ENCODE results near the gene ZNF775. TPM values are rescaled to one million over a fixed set of nuclear protein-coding genes. Genes with fewer than 3 reads are reported as not detected.

Gene ZNF775
- total RNA-seq, 1 donor from 2014 or later, result 16.5 TPM

DNA sequence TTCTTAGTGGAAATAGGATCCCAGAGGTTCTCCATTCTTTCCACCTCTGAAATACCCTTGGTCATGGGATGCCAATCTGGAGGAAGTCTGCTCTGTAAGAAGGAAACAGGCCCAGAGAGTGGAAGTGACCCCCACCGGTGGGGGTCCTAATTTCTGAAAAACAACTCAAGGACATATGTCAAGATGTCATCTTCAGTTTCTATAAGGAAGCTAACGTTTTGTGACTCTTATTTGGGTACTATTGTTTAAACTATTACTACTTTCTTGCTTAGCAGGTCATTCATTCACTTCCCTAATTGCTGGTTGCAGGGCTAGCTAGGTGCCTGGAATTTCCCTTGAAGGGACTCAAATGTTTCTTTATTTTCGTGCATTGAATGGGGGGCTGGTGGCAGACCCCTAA, 1.9 kb upstream of the ZNF775 start:
- no peaks in the 10 kb centered on the region for H3K9me3 Mint-ChIP-seq
- TF ChIP-seq, protein P1, sequence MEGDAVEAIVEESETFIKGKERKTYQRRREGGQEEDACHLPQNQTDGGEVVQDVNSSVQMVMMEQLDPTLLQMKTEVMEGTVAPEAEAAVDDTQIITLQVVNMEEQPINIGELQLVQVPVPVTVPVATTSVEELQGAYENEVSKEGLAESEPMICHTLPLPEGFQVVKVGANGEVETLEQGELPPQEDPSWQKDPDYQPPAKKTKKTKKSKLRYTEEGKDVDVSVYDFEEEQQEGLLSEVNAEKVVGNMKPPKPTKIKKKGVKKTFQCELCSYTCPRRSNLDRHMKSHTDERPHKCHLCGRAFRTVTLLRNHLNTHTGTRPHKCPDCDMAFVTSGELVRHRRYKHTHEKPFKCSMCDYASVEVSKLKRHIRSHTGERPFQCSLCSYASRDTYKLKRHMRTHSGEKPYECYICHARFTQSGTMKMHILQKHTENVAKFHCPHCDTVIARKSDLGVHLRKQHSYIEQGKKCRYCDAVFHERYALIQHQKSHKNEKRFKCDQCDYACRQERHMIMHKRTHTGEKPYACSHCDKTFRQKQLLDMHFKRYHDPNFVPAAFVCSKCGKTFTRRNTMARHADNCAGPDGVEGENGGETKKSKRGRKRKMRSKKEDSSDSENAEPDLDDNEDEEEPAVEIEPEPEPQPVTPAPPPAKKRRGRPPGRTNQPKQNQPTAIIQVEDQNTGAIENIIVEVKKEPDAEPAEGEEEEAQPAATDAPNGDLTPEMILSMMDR (conservative IDR thresholded peaks at IDR 0.05), result no peak
- H3K27ac Mint-ChIP-seq (ENCODE audit: unreplicated experiment), result peak overlapping the region; percentile 96
- peaks cover 59% of the 10 kb centered on the region for H3K4me1 Mint-ChIP-seq
- peaks cover 9% of the 10 kb centered on the region for H3K36me3 Mint-ChIP-seq (ENCODE audit: low read depth)
- H3K27me3 Mint-ChIP-seq (ENCODE audit: low read depth), result no peaks in the 10 kb centered on the region
- peak overlapping the region; percentile 89 for H3K4me3 Mint-ChIP-seq
- no peak for DNase-seq (ENCODE audit: low read depth, low spot score)

DNA sequence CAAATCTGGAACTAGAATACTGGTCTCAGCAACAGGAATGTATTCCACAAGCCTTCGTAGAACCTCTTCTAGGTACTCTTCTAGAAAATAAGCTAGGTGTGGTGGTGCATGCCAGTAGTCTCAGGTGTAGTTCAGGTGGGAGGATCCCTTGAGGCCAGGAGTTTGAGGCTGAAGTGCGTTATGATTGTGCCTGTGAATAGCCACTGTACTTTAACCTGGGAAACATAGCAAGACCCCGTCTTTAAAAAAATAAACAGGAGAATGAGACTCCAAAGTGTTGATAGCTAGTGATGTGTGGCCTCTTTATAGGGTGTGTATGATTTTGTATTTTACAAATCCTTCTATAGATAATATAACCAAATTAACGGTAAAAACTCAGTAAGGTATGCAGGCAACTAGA, 1.5 kb upstream of the ZNF775 start:
- Mint-ChIP-seq H3K4me1 (peaks cover 63% of the 10 kb centered on the region), H3K4me3 (peak overlapping the region; percentile 89), H3K27me3 (ENCODE audit: low read depth) (no peaks in the 10 kb centered on the region), H3K27ac (ENCODE audit: unreplicated experiment) (peak overlapping the region; percentile 96), H3K36me3 (ENCODE audit: low read depth) (peaks cover 9% of the 10 kb centered on the region), H3K9me3 (no peaks in the 10 kb centered on the region)
- TF ChIP-seq, protein P1 (conservative IDR thresholded peaks at IDR 0.05), result no peak
- no peak for DNase-seq (ENCODE audit: low read depth, low spot score)

DNA sequence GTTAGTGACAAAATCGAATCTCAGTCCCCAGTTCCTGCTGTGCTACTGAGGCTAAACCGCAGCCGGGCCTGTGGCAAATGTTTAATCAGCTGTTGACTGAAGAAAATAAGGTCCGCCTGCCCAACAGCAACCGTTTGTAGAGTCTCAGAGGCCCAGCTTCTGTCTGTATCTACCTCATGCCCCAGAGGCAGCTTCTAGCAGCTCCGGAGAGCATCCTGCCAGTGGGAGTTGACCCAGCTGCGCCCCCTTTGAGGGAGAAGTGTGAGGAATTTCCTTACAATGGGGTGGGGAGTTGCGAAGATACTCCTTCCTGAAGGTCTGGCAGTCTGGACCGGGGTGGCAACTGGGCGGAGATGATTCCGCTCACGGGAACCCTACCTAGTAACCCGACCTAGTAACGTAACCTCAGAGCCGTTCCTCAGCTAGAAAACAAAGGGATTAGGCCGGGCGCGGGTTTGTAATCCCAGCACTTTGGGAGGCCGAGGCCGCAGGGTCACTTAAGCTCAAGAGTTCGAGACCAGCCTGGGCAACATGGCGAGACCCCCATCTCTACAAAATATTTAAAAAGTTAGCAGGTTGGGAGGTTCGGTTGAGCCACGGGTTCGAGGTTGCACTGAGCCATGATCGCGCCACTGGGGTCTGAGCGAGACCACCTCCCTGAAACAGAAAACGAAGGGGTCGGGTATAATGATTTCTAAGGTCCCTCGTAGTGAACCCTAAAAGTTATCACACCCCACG, 846 bp upstream of the ZNF775 start:
- TF ChIP-seq, protein P1 (conservative IDR thresholded peaks at IDR 0.05), result peak; percentile 31
- Mint-ChIP-seq H3K36me3 (ENCODE audit: low read depth) (peaks cover 9% of the 10 kb centered on the region), H3K27ac (ENCODE audit: unreplicated experiment) (peak overlapping the region; percentile 96), H3K27me3 (ENCODE audit: low read depth) (no peaks in the 10 kb centered on the region), H3K4me1 (peaks cover 69% of the 10 kb centered on the region), H3K4me3 (peak overlapping the region; percentile 89), H3K9me3 (no peaks in the 10 kb centered on the region)
- DNase-seq (ENCODE audit: low read depth, low spot score), result peak; percentile 55

DNA sequence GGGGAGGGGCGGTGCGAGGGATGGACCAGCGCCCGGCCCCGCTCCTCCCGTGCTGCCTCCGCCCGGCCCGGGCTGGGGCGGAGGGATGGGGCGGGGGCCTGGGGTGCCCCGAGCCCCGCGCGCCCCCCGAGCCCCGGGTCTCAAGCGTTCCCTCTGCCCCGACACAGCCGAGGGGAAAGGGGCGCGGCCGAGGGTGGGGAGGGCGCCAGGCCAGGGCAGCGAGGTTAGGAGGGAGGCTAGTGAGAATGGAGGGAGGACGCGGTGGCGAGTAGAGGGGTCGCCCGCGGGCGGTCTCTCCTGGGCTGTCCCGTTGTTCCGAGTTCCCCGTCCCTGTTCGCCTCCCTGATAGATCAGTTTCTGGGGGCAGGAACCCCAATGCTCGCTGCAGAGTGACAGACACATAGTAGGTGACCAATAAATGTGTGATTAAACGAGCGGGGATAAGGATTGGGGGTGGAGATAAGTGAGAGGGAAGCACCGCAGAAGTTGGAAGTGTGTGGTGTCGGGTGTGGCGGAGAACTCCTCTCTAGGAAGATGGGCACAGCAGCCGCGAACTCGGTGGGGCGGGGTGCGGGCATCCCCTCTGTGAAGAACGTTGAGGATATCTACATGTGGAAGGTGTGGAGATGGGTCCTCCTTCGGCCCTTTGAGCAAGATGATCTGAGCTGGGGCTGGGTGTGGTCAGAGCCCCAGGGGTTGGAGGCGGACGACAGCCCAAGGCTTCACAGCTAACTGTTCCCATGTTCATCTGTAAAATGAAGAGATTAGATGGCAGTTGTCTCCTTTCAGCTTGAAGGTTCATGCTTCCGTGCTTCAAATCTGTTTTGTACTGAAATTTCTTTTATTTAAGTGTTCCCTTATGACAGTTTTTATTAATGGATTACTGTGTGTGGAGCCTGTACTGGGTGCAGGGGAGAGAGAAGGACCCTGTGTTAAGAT, 580 bp downstream of the ZNF775 start:
- H3K36me3 Mint-ChIP-seq (ENCODE audit: low read depth), result no peaks in the 10 kb centered on the region
- peak overlapping the region; percentile 98 for H3K27ac Mint-ChIP-seq (ENCODE audit: unreplicated experiment)
- TF ChIP-seq, protein P1 (conservative IDR thresholded peaks at IDR 0.05), result no peak
- peak overlapping the region; percentile 99 for H3K4me3 Mint-ChIP-seq
- no peaks in the 10 kb centered on the region for H3K9me3 Mint-ChIP-seq
- peak; percentile 43 for DNase-seq (ENCODE audit: low read depth, low spot score)
- H3K4me1 Mint-ChIP-seq, result peaks cover 74% of the 10 kb centered on the region
- no peaks in the 10 kb centered on the region for H3K27me3 Mint-ChIP-seq (ENCODE audit: low read depth)

DNA sequence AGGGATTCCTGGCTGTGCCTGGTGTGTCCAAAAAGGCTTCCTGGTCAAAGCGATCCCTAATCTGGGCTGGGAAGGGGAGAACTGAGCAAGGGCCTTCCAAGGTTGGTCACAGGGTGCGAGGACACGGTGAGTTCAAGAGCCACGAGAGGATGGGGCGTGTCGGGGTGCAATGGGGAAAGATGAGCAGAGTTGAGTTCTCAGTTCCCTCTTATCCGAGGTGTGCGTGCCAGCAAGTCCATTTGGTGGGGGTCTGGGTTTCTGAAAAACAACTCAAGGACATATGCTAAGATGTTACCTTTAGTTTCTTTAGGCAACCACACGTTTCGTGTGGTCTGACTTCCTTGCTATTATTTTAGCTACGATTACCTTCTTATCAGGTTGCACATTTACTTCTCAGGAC, 1.3 kb downstream of the ZNF775 start:
- H3K36me3 Mint-ChIP-seq (ENCODE audit: low read depth), result no peaks in the 10 kb centered on the region
- no peak for DNase-seq (ENCODE audit: low read depth, low spot score)
- TF ChIP-seq, protein P1 (conservative IDR thresholded peaks at IDR 0.05), result no peak
- peak overlapping the region; percentile 99 for H3K4me3 Mint-ChIP-seq
- H3K27me3 Mint-ChIP-seq (ENCODE audit: low read depth), result no peaks in the 10 kb centered on the region
- no peaks in the 10 kb centered on the region for H3K9me3 Mint-ChIP-seq
- H3K27ac Mint-ChIP-seq (ENCODE audit: unreplicated experiment), result peak overlapping the region; percentile 98
- peaks cover 81% of the 10 kb centered on the region for H3K4me1 Mint-ChIP-seq
